ENCODE data around the gene MAN1A1. TPM values are rescaled to one million over a fixed set of nuclear protein-coding genes. Genes with fewer than 3 reads are reported as not detected.

Gene MAN1A1
- total and polyA plus RNA-seq, 2 of the 8 experiments (the other 6 are each of a cell fraction or from before 2014, with no cell fraction given) = 1.8 to 5.4 TPM

DNA sequence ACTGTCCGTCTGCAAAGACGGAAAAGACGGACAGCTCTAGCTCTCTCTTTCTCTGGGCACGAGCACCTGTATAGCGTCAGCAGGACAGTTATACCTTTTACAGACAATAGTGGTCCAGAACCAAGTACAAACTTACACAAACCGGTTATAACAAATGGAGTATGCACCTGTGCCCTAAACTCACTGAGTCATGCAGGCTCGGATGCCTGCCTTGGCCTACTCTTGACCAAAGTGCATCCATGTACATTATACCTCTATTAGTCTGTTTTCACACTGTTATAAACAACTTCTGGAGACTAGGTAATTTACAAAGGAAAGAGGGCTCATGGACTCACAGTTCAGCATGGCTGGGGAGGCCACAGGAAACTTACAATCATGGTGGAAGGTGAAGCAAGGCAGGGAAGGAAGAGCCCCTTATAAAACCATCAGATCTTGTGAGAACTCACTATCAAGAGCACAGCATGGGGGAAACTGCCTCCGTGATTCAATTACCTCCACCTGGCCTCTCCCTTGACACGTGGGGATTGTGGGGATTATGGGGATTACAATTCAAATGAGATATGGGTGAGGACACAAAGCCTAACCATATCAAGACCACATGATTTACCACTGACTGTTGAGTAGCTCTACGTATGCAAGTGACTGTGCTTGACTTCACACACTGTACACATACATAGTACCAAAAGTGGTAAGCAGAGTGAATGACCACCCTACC is 23.1 kb downstream of the MAN1A1 start (continued):
- TF ChIP-seq CEBPB (IDR thresholded peaks at IDR 0.05; ENCODE audit: low read depth, low read length) = no peak
- no peak for TF ChIP-seq TBP (IDR thresholded peaks at IDR 0.05; ENCODE audit: low read depth, low read length)
- TF ChIP-seq CTBP2 (IDR thresholded peaks at IDR 0.05; ENCODE audit: borderline replicate concordance, insufficient read depth, insufficient read length, low read length) = no peak
